Karpas-422 (cell line): ENCODE measurements around the gene METAP1. TPM values are rescaled to one million over a fixed set of nuclear protein-coding genes. Genes with fewer than 3 reads are reported as not detected.
"Not testable (repeated sequence)": the region's sequence is repeated elsewhere in the genome, so short reads cannot be mapped to it uniquely, and the experiment has no call there.

ENCODE experiments used
- DNase-seq: peaks from one replicate; pipeline ENCODE4 v3.0.0-alpha.2; 2015
- H2AFZ ChIP-seq: fragments of 200-600 bp; sonication (generic); 2 replicates; pipeline ENCODE4 v1.6.1; 2014; ENCODE audit warnings: antibody characterized with exemption, low read length, mixed read lengths
- H3K27ac ChIP-seq: fragments of 200-600 bp; sonication (generic); 2 replicates; pipeline ENCODE4 v1.5.1; 2014; ENCODE audit warnings: mild to moderate bottlenecking, low read length, moderate library complexity
- H3K27me3 ChIP-seq: fragments of 200-600 bp; sonication (generic); 2 replicates; pipeline ENCODE4 v1.6.1; 2014; ENCODE audit warnings: low read length, mixed read lengths
- H3K36me3 ChIP-seq: fragments of 200-600 bp; sonication (generic); 2 replicates; pipeline ENCODE4 v1.6.1; 2014; ENCODE audit warnings: low read length, mixed read lengths; ENCODE audit not compliant: insufficient read depth
- H3K4me1 ChIP-seq: fragments of 200-600 bp; sonication (generic); 2 replicates; pipeline ENCODE4 v1.6.1; 2014; ENCODE audit warnings: mild to moderate bottlenecking, low read length, mixed read lengths
- H3K4me2 ChIP-seq: fragments of 200-600 bp; sonication (generic); 2 replicates; pipeline ENCODE4 v1.6.1; 2014; ENCODE audit warnings: low read length, low read depth, mild to moderate bottlenecking; ENCODE audit not compliant: poor library complexity, severe bottlenecking
- H3K4me3 ChIP-seq: fragments of 200-600 bp; sonication (generic); 2 replicates; pipeline ENCODE4 v1.5.1; 2014; ENCODE audit warnings: mild to moderate bottlenecking, antibody characterized with exemption, low read length, mixed read lengths
- H3K79me2 ChIP-seq: fragments of 200-600 bp; sonication (generic); 2 replicates; pipeline ENCODE4 v1.6.1; 2014; ENCODE audit warnings: mild to moderate bottlenecking, low read length, mixed read lengths
- H3K9ac ChIP-seq: fragments of 200-600 bp; sonication (generic); 2 replicates; pipeline ENCODE4 v1.6.0; 2014; ENCODE audit warnings: low read length
- H3K9me2 ChIP-seq: fragments of 200-600 bp; sonication (generic), shearing (Covaris generic); replicated peaks from 2 replicates; pipeline ENCODE4 v1.6.0; 2014; ENCODE audit warnings: mild to moderate bottlenecking, low read length, moderate library complexity; ENCODE audit not compliant: insufficient read depth
- H3K9me3 ChIP-seq: fragments of 300-700, 200-600 bp; sonication (generic); 2 replicates; pipeline ENCODE4 v1.6.1; 2014; ENCODE audit warnings: low read length, mixed read lengths
- H4K20me1 ChIP-seq: fragments of 200-600 bp; sonication (generic); 2 replicates; pipeline ENCODE4 v1.6.1; 2014; ENCODE audit warnings: mild to moderate bottlenecking, antibody characterized with exemption, low read length, low read depth; ENCODE audit not compliant: insufficient read depth
- total RNA-seq: library from RNA; depleted of rRNA; stranded (reverse); fragments of >200 nt; shearing (Covaris generic); gene quantifications from 2 replicates; pipeline ENCODE4 v1.2.3, GENCODE V29; 2014; ENCODE audit warnings: low replicate concordance

Gene METAP1
- total RNA-seq, 1 experiment from 2014 or later = 95.4 TPM

DNA sequence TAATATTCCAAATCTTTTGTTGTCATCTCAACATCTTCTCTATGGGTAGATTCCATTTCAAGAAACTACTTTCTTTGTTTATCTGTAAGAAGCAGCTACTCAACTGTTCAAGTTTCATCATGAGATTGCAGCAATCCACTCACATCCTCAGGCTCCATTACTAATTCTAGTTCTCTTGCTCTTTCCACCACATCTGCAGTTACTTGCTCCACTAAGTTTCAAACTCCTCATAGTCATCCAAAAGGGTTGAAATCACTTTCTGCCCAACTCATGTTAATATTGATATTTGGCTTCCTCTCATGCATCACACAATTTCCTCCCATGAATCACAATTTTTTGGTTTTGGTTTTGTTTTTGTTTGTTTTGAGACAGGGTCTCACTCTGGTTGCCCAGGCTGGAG is 57.4 kb downstream of the METAP1 start:
- no peaks in the 10 kb centered on the region for H4K20me1 ChIP-seq
- no peak overlapping the region for H3K4me2 ChIP-seq
- no peak overlapping the region for H3K4me3 ChIP-seq
- H3K9me2 ChIP-seq = no peaks in the 10 kb centered on the region
- peaks cover 22% of the 10 kb centered on the region for H3K4me1 ChIP-seq
- no peak for DNase-seq
- H3K9me3 ChIP-seq = no peaks in the 10 kb centered on the region
- no peak overlapping the region for H3K27ac ChIP-seq
- peaks cover 45% of the 10 kb centered on the region for H3K36me3 ChIP-seq
- no peak overlapping the region for H3K9ac ChIP-seq
- no peaks in the 10 kb centered on the region for H3K27me3 ChIP-seq
- no peak overlapping the region for H2AFZ ChIP-seq
- H3K79me2 ChIP-seq = peaks cover 46% of the 10 kb centered on the region

DNA sequence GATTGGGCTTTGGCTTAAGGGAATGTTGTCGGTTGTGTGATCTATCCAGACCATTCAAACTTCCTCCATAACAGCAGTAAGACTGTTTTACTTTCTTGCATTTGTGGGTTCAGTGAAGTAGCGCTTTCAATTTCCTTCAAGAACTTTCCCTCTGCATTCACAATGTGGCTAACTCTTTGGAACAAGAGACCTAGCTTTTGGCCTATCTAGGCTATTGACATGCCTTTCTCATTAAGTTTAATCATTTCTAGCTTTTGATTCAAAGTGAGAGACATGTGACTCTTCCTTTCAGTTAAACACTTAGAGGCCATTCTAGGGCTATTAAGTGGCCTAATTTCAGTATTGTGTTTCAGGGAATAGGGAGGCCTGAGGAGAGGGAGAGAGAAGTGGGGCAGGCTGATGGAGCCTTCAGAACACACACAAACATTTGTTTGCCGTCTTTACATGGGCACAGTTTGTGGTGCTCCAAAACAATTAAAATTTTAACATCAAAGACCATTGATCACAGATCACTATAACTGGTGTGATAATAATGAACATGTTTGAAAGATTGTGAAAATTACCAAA is 59.0 kb downstream of the METAP1 start:
- no peaks in the 10 kb centered on the region for H3K9me3 ChIP-seq
- H3K79me2 ChIP-seq = peaks cover 35% of the 10 kb centered on the region
- no peak overlapping the region for H2AFZ ChIP-seq
- DNase-seq = no peak
- H3K9ac ChIP-seq = no peak overlapping the region
- no peaks in the 10 kb centered on the region for H3K27me3 ChIP-seq
- H3K9me2 ChIP-seq = no peaks in the 10 kb centered on the region
- peaks cover 22% of the 10 kb centered on the region for H3K4me1 ChIP-seq
- H3K4me3 ChIP-seq = no peak overlapping the region
- peaks cover 40% of the 10 kb centered on the region for H3K36me3 ChIP-seq
- no peak overlapping the region for H3K4me2 ChIP-seq
- no peaks in the 10 kb centered on the region for H4K20me1 ChIP-seq
- H3K27ac ChIP-seq = no peak overlapping the region

DNA sequence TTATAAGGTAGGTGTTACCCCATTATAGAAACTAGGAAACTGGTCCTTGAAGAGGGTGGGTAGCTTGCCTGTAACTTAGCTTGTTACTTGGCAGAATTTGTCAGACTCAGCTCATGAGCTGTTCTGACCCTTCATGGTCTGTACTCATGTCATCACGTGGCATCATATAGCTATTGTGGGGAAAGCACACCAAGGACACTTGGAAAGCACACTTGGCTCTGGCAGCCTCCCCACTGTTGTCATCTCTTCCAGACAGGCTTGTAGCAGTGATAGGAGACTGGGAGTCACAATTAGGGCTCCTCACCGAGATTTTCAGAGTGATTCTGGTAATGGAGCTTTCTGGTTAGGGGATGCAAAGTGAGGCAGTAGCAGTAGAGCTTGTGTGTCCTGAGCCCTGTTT is 62.7 kb downstream of the METAP1 start:
- H3K36me3 ChIP-seq = peaks cover 29% of the 10 kb centered on the region; the same call in 1 of the 2 replicates

GRCh38 chr4:99059550-99059949 is 64.0 kb downstream of the METAP1 start:
- Histone ChIP-seq H3K36me3 (peaks cover 31% of the 10 kb centered on the region), H3K9me2 (no peaks in the 10 kb centered on the region), H3K27ac (no peak overlapping the region), H3K9ac (no peak overlapping the region), H2AFZ (no peak overlapping the region), H3K4me2 (no peak overlapping the region), H3K79me2 (peaks cover 16% of the 10 kb centered on the region), H3K27me3 (no peaks in the 10 kb centered on the region), H3K9me3 (no peaks in the 10 kb centered on the region), H3K4me1 (peaks cover 6% of the 10 kb centered on the region), H4K20me1 (no peaks in the 10 kb centered on the region), H3K4me3 (no peak overlapping the region)
- DNase-seq = no peak

More for the DNA sequence above, 62.7 kb downstream of the METAP1 start:
- Histone ChIP-seq H3K9me3 (no peaks in the 10 kb centered on the region), H3K4me2 (no peak overlapping the region), H2AFZ (no peak overlapping the region), H3K9ac (no peak overlapping the region), H3K4me3 (no peak overlapping the region), H4K20me1 (no peaks in the 10 kb centered on the region), H3K4me1 (peaks cover 6% of the 10 kb centered on the region), H3K79me2 (peaks cover 21% of the 10 kb centered on the region), H3K27ac (no peak overlapping the region), H3K9me2 (no peaks in the 10 kb centered on the region), H3K27me3 (no peaks in the 10 kb centered on the region)
- DNase-seq = no peak

GRCh38 chr4:99061048-99061700 is 65.7 kb downstream of the METAP1 start:
- Histone ChIP-seq H3K9me2 (no peaks in the 10 kb centered on the region), H3K9me3 (no peaks in the 10 kb centered on the region), H3K4me2 (no peak overlapping the region), H4K20me1 (no peaks in the 10 kb centered on the region), H3K4me3 (no peak overlapping the region), H3K27me3 (no peaks in the 10 kb centered on the region), H3K27ac (no peak overlapping the region), H3K36me3 (peaks cover 37% of the 10 kb centered on the region), H3K79me2 (peaks cover 14% of the 10 kb centered on the region), H3K9ac (no peak overlapping the region), H3K4me1 (no peaks in the 10 kb centered on the region), H2AFZ (no peak overlapping the region)
- DNase-seq = no peak

GRCh38 chr4:99062120-99062519 is 66.6 kb downstream of the METAP1 start:
- DNase-seq = no peak
- Histone ChIP-seq H3K27ac (no peak overlapping the region), H3K9ac (no peak overlapping the region), H3K36me3 (peaks cover 36% of the 10 kb centered on the region), H3K9me2 (no peaks in the 10 kb centered on the region), H3K4me3 (no peak overlapping the region), H4K20me1 (no peaks in the 10 kb centered on the region), H3K9me3 (no peaks in the 10 kb centered on the region), H3K79me2 (peaks cover 8% of the 10 kb centered on the region), H3K4me1 (no peaks in the 10 kb centered on the region), H3K27me3 (no peaks in the 10 kb centered on the region), H2AFZ (no peak overlapping the region), H3K4me2 (no peak overlapping the region)

DNA sequence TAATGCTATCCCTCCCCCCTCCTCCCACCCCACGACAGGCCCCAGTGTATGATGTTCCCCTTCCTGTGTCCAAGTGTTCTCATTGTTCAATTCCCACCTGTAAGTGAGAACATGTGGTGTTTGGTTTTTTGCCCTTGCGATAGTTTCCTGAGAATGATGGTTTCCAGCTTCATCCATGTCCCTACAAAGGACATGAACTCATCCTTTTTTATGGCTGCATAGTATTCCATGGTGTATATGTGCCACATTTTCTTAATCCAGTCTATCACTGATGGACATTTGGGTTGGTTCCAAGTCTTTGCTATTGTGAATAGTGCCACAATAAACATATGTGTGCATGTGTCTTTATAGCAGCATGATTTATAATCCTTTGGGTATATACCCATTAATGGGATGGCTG is 70.0 kb downstream of the METAP1 start:
- not testable (repeated sequence) for DNase-seq, H3K9me3 ChIP-seq, H3K4me2 ChIP-seq, H3K4me3 ChIP-seq, H3K9ac ChIP-seq, H3K79me2 ChIP-seq, H3K27me3 ChIP-seq, H4K20me1 ChIP-seq, H3K9me2 ChIP-seq, H2AFZ ChIP-seq, H3K4me1 ChIP-seq, H3K27ac ChIP-seq
- H3K36me3 ChIP-seq = peaks cover 22% of the 10 kb centered on the region

- no peaks in the 10 kb centered on the region for H3K79me2 ChIP-seq
- H3K4me2 ChIP-seq = no peak overlapping the region
- DNase-seq = no peak
- no peak overlapping the region for H2AFZ ChIP-seq
- no peaks in the 10 kb centered on the region for H3K9me3 ChIP-seq
- H3K9me2 ChIP-seq = no peaks in the 10 kb centered on the region
- no peak overlapping the region for H3K9ac ChIP-seq
- no peaks in the 10 kb centered on the region for H4K20me1 ChIP-seq
- H3K36me3 ChIP-seq = peaks cover 27% of the 10 kb centered on the region
- H3K27ac ChIP-seq = no peak overlapping the region
- no peaks in the 10 kb centered on the region for H3K4me1 ChIP-seq
- H3K27me3 ChIP-seq = no peaks in the 10 kb centered on the region
- H3K4me3 ChIP-seq = no peak overlapping the region
Observed at GRCh38 chr4:99067617-99068016, 72.1 kb downstream of the METAP1 start.
